ENCODE results near the gene GPSM3.

GPSM3 gene, protein sequence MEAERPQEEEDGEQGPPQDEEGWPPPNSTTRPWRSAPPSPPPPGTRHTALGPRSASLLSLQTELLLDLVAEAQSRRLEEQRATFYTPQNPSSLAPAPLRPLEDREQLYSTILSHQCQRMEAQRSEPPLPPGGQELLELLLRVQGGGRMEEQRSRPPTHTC

GRCh38 chr6:32192608-32193039, at the start of gene GPSM3:
Gene GPSM3, minus strand, starts transcription at chr6:32192643. Its CDS starts 130 bp downstream, at chr6:32192513.
- H3K27me3 ChIP-seq (ENCODE audit: insufficient read depth, low read length): no peaks in the 10 kb centered on the region
- no peak within 1 kb of the TSS for H3K27ac ChIP-seq (ENCODE audit: low read length)
- H3K36me3 ChIP-seq (ENCODE audit: insufficient read depth, low read depth, low read length): peaks cover 4% of the 10 kb centered on the region
- peaks cover 28% of the 10 kb centered on the region; the same call in 1 of the 2 replicates for H3K4me1 ChIP-seq (ENCODE audit: insufficient read depth, low read length)
- H3K4me3 ChIP-seq (ENCODE audit: low read length): peak within 1 kb of the TSS; percentile 10; the same call in 1 of the 2 replicates
- no peaks in the 10 kb centered on the region for H3K9me3 ChIP-seq (ENCODE audit: insufficient read depth, low read depth, low read length)
- H3K9ac ChIP-seq (ENCODE audit: low read depth, low read length): peak within 1 kb of the TSS; percentile 29; the same call in 1 of the 2 replicates

- H3K9ac ChIP-seq (ENCODE audit: low read depth, low read length): no peak overlapping the region
- H3K27me3 ChIP-seq (ENCODE audit: insufficient read depth, low read length): peaks cover 9% of the 10 kb centered on the region; the same call in 1 of the 2 replicates
Observed at GRCh38 chr6:32240686-32241085, 48.2 kb upstream of the GPSM3 start.

DNA sequence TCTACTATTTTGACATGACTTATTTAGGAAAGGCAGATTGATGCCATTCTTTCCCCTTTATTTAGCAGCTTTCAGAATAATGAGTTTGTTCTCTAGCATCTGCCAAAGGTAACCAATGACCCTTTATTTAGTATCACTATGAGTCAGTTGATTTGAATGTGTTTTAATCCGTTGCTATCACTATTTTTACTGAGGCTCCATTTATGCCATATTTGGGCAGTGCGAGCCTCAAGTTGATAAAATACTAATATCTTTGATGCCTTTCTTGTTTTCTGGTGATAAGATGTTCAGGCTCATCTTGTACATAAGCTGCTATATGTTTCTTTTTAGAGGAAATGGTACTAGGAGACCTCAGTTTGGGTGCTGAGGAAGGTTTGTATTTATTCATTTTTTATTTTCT, 47.0 kb upstream of the GPSM3 start:
- H3K9ac ChIP-seq (ENCODE audit: low read depth, low read length): no peak overlapping the region
- no peak overlapping the region for H3K27ac ChIP-seq (ENCODE audit: low read length)
- H3K36me3 ChIP-seq (ENCODE audit: insufficient read depth, low read depth, low read length): no peaks in the 10 kb centered on the region
- no peaks in the 10 kb centered on the region for H3K4me1 ChIP-seq (ENCODE audit: insufficient read depth, low read length)
- H3K4me3 ChIP-seq (ENCODE audit: low read length): no peak overlapping the region
- H3K27me3 ChIP-seq (ENCODE audit: insufficient read depth, low read length): peaks cover 9% of the 10 kb centered on the region; the same call in 1 of the 2 replicates
- H3K9me3 ChIP-seq (ENCODE audit: insufficient read depth, low read depth, low read length): no peaks in the 10 kb centered on the region

More at GRCh38 chr6:32240686-32241085, 48.2 kb upstream of the GPSM3 start:
- Histone ChIP-seq H3K36me3 (ENCODE audit: insufficient read depth, low read depth, low read length) (no peaks in the 10 kb centered on the region), H3K4me1 (ENCODE audit: insufficient read depth, low read length) (no peaks in the 10 kb centered on the region), H3K27ac (ENCODE audit: low read length) (no peak overlapping the region), H3K9me3 (ENCODE audit: insufficient read depth, low read depth, low read length) (no peaks in the 10 kb centered on the region), H3K4me3 (ENCODE audit: low read length) (no peak overlapping the region)

DNA sequence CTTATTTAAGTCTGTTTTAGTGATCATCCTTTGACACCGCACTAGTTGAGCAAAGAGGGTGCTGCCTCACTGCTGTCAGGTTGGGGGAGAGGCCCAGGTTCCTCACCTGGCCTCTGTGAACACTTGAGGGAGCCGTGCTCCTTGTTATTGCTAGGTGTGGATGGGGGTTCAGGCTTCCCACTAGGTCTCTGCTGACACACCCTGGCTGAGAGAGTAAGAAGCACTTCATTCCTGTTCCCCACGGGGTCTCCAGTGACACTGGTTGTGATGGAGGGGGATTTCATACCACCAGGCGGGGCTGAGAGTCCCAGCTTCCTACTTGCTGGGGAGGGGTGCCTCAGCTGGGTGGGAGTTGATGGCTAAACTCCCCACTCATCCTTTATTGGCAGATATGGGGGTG, 42.5 kb upstream of the GPSM3 start:
- Histone ChIP-seq H3K27me3 (ENCODE audit: insufficient read depth, low read length) (peaks cover 8% of the 10 kb centered on the region; the same call in 1 of the 2 replicates), H3K36me3 (ENCODE audit: insufficient read depth, low read depth, low read length) (no peaks in the 10 kb centered on the region), H3K9me3 (ENCODE audit: insufficient read depth, low read depth, low read length) (no peaks in the 10 kb centered on the region), H3K27ac (ENCODE audit: low read length) (no peak overlapping the region), H3K4me1 (ENCODE audit: insufficient read depth, low read length) (no peaks in the 10 kb centered on the region), H3K4me3 (ENCODE audit: low read length) (no peak overlapping the region), H3K9ac (ENCODE audit: low read depth, low read length) (no peak overlapping the region)

- H3K36me3 ChIP-seq (ENCODE audit: insufficient read depth, low read depth, low read length): no peaks in the 10 kb centered on the region
Observed at GRCh38 chr6:32226434-32226833, 34.0 kb upstream of the GPSM3 start.

DNA sequence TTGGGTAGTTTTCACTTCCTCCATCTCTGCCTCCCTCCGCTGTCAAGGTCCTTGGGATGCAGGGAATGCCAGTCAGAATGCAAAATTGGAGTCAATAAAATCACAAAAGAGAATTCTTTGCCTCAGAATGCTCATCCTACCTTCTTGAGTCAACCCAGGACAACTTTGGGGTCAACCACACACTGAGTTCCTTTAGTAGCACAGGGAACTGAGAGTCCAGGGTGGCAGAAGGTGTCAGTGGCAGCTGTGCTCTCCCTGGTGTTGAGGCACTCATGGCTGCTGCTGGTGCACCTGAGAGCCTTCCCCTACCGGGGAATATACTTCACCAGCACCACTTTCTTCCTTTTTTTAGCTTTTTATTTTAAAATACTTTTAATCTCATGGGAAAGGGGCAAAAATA, 32.3 kb upstream of the GPSM3 start:
- no peak overlapping the region for H3K4me3 ChIP-seq (ENCODE audit: low read length)
- no peaks in the 10 kb centered on the region for H3K4me1 ChIP-seq (ENCODE audit: insufficient read depth, low read length)
- no peaks in the 10 kb centered on the region for H3K36me3 ChIP-seq (ENCODE audit: insufficient read depth, low read depth, low read length)
- no peak overlapping the region for H3K27ac ChIP-seq (ENCODE audit: low read length)
- no peak overlapping the region for H3K9ac ChIP-seq (ENCODE audit: low read depth, low read length)
- H3K9me3 ChIP-seq (ENCODE audit: insufficient read depth, low read depth, low read length): no peaks in the 10 kb centered on the region
- peaks cover 17% of the 10 kb centered on the region; the same call in 1 of the 2 replicates for H3K27me3 ChIP-seq (ENCODE audit: insufficient read depth, low read length)

More at GRCh38 chr6:32226434-32226833, 34.0 kb upstream of the GPSM3 start:
- no peaks in the 10 kb centered on the region for H3K4me1 ChIP-seq (ENCODE audit: insufficient read depth, low read length)
- no peaks in the 10 kb centered on the region for H3K9me3 ChIP-seq (ENCODE audit: insufficient read depth, low read depth, low read length)
- no peak overlapping the region for H3K9ac ChIP-seq (ENCODE audit: low read depth, low read length)
- no peak overlapping the region for H3K27ac ChIP-seq (ENCODE audit: low read length)
- H3K4me3 ChIP-seq (ENCODE audit: low read length): no peak overlapping the region
- peaks cover 26% of the 10 kb centered on the region; the same call in 1 of the 2 replicates for H3K27me3 ChIP-seq (ENCODE audit: insufficient read depth, low read length)

DNA sequence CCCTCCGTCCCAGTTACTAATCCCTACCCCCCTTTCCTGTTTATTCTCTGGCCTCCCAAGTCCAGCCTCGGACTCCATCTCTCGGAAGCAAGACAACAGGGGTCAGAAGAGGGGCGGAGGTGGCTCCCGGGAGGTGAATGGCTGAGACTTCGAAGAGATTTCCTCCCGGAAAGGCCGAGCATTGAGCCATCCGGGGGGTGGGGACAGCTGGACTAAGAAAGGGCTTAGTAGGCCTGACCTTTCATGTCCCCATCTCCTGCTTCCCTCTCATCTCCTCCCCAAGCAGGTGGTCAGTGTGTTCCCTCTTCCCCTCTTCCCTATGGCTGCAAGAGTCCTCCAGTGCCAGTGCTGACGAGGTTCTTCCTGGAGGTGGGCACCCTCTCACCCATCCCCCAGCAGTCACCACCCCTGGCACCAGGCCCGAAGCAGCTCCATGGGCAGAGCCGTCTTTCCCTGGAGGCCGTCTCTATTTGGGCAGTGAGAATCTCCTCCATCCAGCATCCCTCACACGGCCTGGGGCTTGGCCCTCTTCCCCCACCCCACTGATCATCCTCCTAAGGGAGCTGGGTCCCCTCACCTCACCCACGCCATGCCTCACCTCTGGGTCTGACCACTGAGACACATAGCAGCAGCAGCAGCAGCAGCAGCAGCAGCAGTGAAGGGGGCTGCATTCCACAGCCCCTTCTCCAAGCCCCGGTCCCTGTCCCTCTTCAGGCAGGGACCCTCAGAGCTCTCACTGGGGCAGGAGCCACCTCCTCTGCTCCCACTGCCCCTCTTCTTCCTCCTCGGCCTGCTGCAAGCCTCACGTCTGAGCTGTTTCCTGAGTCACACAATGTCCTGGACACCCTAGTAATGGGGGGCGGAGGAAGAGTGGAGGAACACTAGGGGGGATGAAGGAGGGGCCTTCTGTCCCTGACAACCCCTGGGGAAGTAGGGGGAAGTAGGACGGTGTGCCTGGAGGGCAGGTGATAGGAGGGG, 31.1 kb upstream of the GPSM3 start, which contains the start of gene NOTCH4:
TSS of gene NOTCH4 (minus strand) at position 810 of the 978 bp plus-strand sequence. CDS start at position 671, 139 bp downstream.
- Histone ChIP-seq H3K9ac (ENCODE audit: low read depth, low read length) (no peak within 1 kb of the TSS), H3K27ac (ENCODE audit: low read length) (no peak within 1 kb of the TSS), H3K9me3 (ENCODE audit: insufficient read depth, low read depth, low read length) (no peaks in the 10 kb centered on the region), H3K36me3 (ENCODE audit: insufficient read depth, low read depth, low read length) (no peaks in the 10 kb centered on the region), H3K4me1 (ENCODE audit: insufficient read depth, low read length) (no peaks in the 10 kb centered on the region), H3K4me3 (ENCODE audit: low read length) (no peak within 1 kb of the TSS), H3K27me3 (ENCODE audit: insufficient read depth, low read length) (peaks cover 17% of the 10 kb centered on the region; the same call in 1 of the 2 replicates)

GRCh38 chr6:32222333-32223230, 30.1 kb upstream of the GPSM3 start:
- no peak overlapping the region for H3K27ac ChIP-seq (ENCODE audit: low read length)
- no peak overlapping the region for H3K9ac ChIP-seq (ENCODE audit: low read depth, low read length)
- H3K4me3 ChIP-seq (ENCODE audit: low read length): no peak overlapping the region

DNA sequence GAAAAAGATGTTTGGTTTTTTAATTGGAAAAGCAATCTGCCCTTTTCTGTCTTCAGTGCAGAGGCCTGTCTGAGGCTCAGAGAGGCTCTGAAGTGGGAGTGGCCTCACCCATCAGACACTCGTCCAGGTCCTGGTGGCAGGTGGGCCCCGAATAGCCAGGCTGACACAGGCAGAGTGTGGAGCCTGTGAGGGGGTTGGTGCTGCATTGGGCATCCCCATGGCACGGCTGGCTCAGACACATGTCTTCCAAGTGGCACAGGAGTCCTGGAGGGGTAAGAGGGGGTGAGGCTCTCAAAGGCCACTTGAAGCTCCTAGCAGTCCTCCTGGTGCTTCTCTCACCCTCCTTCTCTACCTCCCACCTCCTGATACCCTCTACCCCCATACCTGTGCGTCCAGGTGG, 27.6 kb upstream of the GPSM3 start:
- no peak overlapping the region for H3K27ac ChIP-seq (ENCODE audit: low read length)
- no peak overlapping the region for H3K4me3 ChIP-seq (ENCODE audit: low read length)
- no peaks in the 10 kb centered on the region for H3K36me3 ChIP-seq (ENCODE audit: insufficient read depth, low read depth, low read length)
- H3K27me3 ChIP-seq (ENCODE audit: insufficient read depth, low read length): no peaks in the 10 kb centered on the region; the same call in 1 of the 2 replicates
- H3K9me3 ChIP-seq (ENCODE audit: insufficient read depth, low read depth, low read length): no peaks in the 10 kb centered on the region
- H3K4me1 ChIP-seq (ENCODE audit: insufficient read depth, low read length): no peaks in the 10 kb centered on the region
- no peak overlapping the region for H3K9ac ChIP-seq (ENCODE audit: low read depth, low read length)

More at GRCh38 chr6:32222333-32223230, 30.1 kb upstream of the GPSM3 start:
- no peaks in the 10 kb centered on the region for H3K36me3 ChIP-seq (ENCODE audit: insufficient read depth, low read depth, low read length)
- no peaks in the 10 kb centered on the region for H3K9me3 ChIP-seq (ENCODE audit: insufficient read depth, low read depth, low read length)
- H3K4me1 ChIP-seq (ENCODE audit: insufficient read depth, low read length): no peaks in the 10 kb centered on the region
- H3K27me3 ChIP-seq (ENCODE audit: insufficient read depth, low read length): peaks cover 9% of the 10 kb centered on the region; the same call in 1 of the 2 replicates

DNA sequence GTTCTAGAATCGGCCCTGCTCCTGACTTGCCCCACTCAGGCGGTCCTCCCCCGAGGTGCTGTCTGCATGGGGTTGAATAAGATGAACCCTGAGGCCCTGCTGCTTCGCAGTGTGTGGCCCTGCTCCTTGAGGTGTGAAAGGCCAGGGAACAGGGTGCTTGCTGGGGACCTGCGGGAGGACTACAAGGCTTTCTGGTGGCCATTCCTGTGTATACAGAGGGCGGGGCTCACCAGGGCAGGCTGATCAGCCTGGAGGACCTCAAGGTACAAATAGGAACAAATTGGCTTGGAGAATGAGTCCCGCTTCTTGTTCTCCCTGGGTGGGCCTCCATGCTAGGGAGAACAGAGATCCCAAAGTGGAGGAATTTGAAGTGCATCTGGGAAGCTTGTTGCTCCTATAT, 25.7 kb upstream of the GPSM3 start:
- no peaks in the 10 kb centered on the region for H3K4me1 ChIP-seq (ENCODE audit: insufficient read depth, low read length)
- H3K4me3 ChIP-seq (ENCODE audit: low read length): no peak overlapping the region
- no peaks in the 10 kb centered on the region for H3K36me3 ChIP-seq (ENCODE audit: insufficient read depth, low read depth, low read length)
- H3K9me3 ChIP-seq (ENCODE audit: insufficient read depth, low read depth, low read length): no peaks in the 10 kb centered on the region
- H3K27ac ChIP-seq (ENCODE audit: low read length): no peak overlapping the region
- H3K9ac ChIP-seq (ENCODE audit: low read depth, low read length): no peak overlapping the region
- H3K27me3 ChIP-seq (ENCODE audit: insufficient read depth, low read length): no peaks in the 10 kb centered on the region; the same call in 1 of the 2 replicates

DNA sequence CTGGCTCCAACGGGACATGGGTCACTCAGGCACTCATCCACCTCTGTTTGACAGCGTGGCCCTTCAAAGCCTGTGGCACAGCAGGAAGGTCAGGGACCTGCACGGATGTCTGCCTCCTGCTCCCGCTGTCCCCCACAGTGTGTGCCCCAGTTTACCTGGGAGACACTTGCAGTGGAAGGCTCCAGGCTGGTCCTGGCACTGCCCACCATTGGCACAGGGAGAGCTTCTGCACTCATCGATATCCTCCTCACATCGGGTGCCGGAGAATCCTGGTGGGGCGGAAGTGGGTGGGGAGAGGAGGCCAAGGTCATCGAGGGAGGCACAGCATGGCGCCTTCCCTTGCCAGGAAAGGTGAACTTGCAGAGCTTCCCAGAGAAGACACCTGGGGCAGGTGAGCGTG, 24.6 kb upstream of the GPSM3 start:
- H3K4me1 ChIP-seq (ENCODE audit: insufficient read depth, low read length): no peaks in the 10 kb centered on the region
- no peak overlapping the region for H3K27ac ChIP-seq (ENCODE audit: low read length)
- H3K9ac ChIP-seq (ENCODE audit: low read depth, low read length): no peak overlapping the region
- no peaks in the 10 kb centered on the region for H3K36me3 ChIP-seq (ENCODE audit: insufficient read depth, low read depth, low read length)
- no peaks in the 10 kb centered on the region; the same call in 1 of the 2 replicates for H3K27me3 ChIP-seq (ENCODE audit: insufficient read depth, low read length)
- no peaks in the 10 kb centered on the region for H3K9me3 ChIP-seq (ENCODE audit: insufficient read depth, low read depth, low read length)
- H3K4me3 ChIP-seq (ENCODE audit: low read length): no peak overlapping the region
